GM18505 (cell line): Measurements from ENCODE around the gene CHI3L1.
"Not testable (repeated sequence)": the region's sequence is repeated elsewhere in the genome, so short reads cannot be mapped to it uniquely, and the experiment has no call there.

Experiments
- ATAC-seq: cut with Tn5 transposase; IDR thresholded peaks from one replicate; pipeline ENCODE4 v1.9.1; 2021; ENCODE audit not compliant: unreplicated experiment
- POLR2A ChIP-seq: IDR thresholded peaks from 4 replicates; pipeline ENCODE4 v1.6.1; 2011; ENCODE audit warnings: borderline replicate concordance; ENCODE audit not compliant: insufficient read depth, insufficient read length; ENCODE audit errors: extremely low read depth

Gene CHI3L1

DNA sequence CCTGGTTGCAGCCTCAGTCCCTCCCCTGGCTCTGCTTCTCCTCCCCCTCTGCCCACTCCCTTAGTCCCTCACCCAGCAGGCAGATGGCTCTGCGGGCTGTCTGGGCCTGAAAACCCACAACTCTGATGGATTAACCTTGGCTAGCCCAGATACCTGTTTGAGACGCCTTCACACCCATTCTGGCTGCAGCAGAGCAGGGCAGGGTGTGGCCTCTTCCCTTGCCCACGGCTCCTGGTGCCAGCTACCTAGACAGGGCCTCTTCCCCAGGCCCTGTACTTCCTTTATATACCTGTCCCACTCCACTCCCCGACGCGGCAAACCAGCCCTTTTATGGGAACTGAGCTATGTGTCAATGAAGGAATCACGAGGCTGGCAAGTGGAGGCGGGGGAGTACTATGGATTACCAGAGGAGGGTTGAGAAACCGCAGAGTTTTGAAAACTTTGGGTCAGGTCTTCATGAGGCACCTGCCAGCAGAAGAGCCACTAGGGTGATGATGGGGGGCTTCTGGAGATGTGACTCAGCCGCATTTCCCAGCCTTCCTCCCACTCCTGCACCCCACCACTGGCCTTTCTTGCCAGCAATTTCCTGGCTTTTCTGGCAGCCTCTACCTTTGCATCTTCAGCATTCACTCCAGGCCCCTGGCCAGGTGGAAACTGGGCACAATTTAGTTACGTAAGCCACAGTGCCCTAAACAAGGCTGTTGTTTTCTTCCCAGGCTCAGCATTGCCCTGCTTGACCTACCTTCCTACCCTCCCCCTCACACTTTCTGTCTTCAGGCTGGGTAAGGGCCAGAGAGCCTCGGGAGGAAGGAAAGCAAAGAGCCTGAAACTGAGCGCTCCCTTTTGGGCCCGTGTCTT lies at the start of gene CHI3L1:
Gene CHI3L1, minus strand, starts transcription at position 259 of the 858 bp plus-strand sequence. Its CDS starts 81 bp downstream, at position 178.
- no peak for TF ChIP-seq POLR2A
- no peak for ATAC-seq

DNA sequence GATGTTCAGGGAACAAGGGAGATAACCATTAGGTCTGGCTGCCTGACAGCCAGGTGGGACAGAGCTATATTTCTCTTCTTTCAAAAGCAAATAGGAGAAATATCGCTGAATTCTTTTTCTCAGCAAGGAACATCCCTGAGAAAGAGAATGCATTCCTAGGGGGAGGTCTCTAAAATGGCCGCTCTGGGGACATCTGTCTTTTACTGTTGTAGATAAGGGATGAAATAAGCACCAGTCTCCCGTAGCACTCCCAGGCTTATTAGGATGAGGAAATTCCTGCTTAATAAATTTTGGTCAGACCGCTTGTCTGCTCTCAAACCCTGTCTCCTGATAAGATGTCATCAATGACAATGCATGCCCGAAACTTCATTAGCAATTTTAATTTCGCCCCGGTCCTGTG lies 48.4 kb upstream of the CHI3L1 start:
- not testable (repeated sequence) for ATAC-seq

DNA sequence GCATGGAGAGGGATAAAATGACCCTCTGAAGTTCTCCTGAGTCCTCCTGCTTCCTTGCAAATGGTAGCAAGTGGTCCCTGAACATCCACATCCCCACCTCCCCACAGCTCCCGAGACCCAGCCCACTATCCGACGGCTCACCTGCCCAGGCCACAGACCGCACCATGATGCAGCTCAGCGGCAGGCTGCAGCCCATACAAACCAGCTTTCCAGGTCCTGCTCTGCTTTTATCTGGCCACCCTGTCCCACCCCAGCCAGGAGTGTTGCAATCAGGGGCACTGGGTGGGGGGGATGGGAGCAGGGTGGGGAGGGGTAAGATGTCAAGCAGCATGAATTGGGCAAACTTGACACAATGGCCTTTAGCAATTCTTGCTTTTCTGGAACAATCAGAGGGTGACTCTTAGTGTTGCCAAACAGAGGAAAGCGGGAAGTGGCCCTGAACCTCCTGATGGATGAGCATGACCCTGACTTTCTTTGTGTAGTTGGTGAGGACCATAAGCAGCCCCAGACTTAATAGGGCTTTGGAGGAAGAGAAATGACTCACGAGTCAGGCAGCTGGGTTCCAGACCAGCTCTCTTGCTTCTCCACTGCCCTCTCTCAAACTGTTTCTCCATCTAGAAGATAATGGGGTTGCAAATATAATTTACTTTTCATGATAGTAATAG lies 43.1 kb upstream of the CHI3L1 start, which contains the start of gene CHIT1:
Gene CHIT1, minus strand, starts transcription at position 203 of the 665 bp plus-strand sequence. Its CDS starts 37 bp downstream, at position 166.
- ATAC-seq, result no peak
- TF ChIP-seq POLR2A, result no peak

DNA sequence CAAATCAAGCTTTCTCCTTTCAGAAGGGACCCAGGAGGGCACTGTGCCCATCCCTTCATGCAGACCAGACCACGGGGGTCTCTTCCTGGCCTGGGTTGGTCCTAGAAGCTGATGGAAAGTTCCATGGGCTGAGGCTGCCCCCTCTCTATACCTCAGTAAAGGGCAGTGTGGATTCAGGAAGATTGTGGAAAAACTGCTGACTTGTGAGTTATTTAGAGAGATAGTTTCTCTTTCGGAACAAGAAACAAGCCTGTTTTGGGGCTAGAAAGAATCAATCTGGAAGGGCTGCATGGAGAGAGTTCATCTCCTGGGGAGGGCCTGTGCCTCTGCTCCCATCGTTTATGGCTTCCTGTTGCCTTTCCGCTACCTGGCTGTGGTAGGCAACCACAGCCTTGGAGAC lies 42.2 kb upstream of the CHI3L1 start:
- no peak for ATAC-seq
- no peak for TF ChIP-seq POLR2A

DNA sequence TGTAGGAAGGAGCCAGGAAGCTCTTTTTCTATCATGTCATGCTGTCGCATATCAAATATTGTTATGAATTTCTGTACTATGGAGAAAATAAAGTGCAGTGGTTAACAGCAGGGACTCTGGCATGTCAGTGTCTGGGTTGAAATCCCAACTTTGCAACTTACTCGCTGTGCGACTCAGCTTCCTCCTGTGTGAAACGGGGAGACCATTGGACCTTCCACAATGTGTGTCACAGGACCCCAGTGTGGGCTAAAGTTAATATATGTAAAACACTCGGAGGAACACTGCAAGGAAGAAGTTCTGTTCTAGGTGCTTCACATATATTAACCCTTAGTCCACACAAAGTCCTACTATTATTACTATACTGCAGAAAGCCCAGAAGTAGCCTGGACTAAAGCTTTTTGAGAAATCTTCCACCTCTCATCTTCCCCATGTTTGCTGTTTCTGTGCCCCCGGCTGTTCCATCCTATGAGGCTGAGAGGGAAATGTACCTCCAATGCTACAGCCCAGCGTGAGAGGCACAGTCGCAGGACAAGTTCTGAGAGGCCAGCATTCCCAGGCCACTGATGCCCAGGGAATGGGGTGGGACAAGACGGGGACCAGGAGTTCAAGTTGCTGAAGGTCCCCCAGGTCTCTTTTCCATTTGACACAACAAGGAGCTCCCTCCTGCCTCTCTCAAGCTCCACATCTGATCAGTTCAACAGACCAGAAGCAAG lies 41.0 kb upstream of the CHI3L1 start:
- ATAC-seq, result no peak
- no peak for TF ChIP-seq POLR2A

DNA sequence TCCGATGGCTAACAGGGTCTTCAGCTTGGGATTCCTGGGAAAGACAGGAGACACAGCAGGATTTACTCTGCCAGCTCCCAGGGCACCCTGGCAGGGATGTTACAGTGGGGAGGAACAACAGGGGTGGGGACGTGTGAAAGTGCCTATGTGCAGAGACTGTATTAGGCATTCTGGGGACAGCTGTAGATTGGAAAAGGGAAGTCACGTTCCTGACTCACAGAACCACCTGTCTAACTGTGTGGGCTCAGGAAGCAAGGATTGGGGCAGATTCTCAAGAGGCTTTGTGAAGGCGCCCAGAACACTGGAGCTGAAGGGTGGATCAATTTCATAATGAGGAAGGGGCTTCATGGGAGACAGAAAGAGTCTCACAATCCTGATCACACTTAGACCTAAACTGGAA lies 38.6 kb upstream of the CHI3L1 start:
- ATAC-seq, result no peak

DNA sequence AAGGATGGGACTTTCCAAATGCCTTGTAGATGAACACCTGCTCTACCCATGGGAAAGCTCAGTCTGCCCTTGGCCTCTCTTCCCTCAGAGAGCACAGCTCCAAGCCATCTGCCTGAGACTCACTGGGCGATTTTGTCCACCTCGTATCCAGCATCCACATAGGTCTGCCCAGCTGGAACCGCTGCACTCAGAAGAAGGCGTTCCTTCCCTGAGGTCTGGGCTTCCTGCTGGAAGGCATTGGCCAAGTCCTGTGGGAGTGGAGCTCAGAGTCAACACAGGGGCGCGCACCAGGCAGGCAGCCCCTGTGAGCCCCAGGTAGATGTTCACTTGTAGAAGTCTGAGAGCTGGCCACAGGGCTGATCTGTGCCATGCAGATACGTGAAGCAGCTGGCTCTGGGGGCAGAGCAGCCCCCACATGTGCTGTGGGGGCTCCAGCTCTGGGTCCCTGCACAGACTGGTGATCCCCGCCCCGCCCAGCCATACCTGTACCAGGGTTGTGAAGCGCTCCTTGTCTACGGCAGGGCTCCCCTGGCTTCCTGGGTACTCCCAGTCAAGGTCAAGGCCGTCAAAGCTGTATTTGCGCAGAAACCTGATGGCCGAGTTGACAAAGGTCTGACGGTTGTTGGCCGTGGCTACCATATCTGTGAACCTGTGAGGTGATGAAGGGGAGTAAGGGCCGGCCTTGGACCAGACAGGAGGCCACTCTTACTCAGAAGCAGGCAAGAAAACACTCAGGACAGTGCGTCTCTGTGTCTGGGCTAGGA lies 36.7 kb upstream of the CHI3L1 start:
- ATAC-seq, result no peak
- no peak for TF ChIP-seq POLR2A

More for the DNA sequence above, 38.6 kb upstream of the CHI3L1 start:
- TF ChIP-seq POLR2A, result no peak

DNA sequence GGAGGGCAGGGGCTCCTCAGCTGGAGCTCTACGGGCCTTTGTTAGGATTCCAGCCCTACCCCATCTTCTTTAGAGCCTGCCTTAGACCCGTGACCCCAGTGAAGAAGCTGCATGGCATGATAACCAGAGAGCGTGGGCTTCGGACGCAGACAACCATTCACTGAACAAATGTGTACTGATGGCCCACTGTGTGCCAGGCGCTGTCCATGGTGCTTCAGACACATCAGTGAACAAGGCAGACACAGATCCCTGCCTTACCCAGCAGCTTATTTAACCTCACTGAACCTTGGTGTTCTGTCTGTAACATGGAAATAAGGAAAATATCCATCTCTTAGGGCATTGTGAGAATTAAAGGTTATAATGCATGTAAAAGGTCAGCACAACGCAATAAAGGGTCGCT lies 33.4 kb upstream of the CHI3L1 start:
- ATAC-seq, result no peak
- TF ChIP-seq POLR2A, result no peak

DNA sequence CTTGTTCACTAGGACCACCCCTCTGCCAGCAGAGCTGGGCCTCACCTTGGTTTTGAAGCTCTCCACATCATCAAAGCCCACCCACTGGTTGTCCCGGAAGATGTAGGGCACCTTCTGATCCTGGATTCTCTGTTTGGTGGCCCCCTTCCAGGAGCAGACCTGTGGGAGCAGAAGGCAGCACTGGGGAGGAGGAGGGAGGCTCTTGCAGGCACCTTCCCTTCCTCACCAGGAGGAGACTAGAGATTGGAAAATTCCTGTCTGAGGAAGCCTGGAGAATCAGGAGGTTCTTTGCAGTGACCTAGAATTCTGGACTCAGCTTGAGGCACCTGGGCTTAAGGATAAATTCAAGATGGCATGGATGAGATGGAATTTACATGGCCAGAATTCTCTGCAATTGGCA lies 32.7 kb upstream of the CHI3L1 start:
- no peak for TF ChIP-seq POLR2A
- ATAC-seq, result no peak

DNA sequence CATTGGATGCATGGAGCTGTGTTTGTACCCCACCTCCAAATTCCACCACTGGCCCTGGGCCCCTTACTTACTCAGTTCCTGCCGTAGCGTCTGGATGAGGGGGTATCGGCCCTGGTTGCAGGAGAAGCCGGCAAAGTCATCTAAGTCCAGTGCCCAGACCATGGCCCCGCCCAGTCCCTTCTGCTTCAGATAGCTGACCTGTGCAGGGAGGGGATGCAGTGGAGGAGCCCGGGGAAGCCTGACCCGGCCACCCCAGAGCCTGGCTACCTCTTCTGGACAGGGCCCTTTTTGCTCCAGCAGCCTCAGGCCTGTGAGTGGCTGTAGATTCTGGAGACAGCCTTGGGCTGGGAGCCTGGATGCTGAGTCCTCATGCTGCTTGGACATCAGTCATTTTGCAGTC lies 31.2 kb upstream of the CHI3L1 start:
- no peak for ATAC-seq
- no peak for TF ChIP-seq POLR2A

DNA sequence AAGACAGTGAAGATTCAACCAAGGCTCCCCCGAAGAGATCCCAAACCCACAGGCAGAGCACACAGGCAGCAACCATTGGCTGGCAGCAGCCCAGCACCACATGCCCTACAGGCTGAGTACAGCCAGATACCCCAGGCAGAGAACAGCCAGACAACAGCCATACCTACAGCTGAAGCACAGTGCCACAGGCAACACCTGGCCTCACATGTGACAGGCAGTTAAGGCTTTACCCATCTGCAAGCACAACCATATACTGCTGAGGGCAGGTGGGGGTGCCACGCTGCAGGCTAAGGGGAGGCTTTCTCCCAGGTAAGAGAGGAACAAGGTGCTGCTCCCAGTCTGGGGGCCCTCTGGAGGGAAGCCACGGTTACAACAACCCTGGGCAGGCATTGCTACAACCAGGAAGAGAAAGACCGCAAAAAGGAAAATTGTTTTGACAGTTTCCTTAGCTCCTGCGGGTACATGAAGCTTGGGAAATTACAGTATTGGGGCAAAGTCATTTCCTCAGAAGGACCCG lies 30.7 kb upstream of the CHI3L1 start:
- ATAC-seq, result no peak
- TF ChIP-seq POLR2A, result no peak

DNA sequence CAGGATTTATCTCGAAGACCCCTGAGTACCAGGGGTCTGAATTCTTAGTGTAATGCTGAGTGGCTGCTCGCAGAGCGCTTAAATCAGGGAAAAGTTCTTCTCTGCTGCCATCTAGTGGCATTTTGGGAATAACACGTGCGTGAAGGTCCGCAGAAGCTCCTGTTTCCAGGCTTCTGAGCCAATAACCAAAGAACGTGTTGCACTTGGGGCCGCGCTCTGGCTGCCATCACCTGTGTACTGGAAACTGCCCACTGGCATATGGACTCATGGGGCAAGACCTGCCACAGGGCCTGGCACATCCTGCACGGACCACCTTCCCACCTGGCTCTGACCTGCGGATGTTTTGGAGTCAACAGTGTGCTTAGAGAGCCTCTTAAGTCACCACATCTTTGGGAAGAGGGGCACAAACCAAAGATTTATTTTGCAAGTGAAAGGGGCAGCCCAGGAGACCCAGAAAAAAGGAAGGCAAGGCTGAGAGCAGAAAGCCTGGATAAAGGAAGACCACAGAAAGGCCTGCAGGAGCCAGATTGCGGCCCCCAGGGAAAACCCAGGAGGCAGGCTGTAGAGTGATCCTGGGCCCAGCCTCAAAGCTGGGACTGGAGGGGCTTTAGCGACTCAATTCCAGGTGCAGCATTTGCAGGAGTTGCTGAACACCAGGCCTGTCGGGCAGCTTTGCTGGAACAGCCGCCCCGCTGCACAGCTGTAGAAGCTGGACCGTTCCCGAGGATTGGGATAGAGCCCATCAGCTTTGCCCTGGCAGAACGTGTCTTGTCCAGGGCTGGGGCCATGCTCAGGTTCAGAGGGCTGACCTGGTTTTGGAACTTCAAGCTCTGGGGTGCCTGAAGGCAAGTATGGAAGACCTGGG lies 30.0 kb upstream of the CHI3L1 start:
- no peak for TF ChIP-seq POLR2A
- no peak for ATAC-seq
